HG02943 (cell line): ENCODE results near the gene IGLL5.

Source experiments
- ATAC-seq: cut with Tn5 transposase; IDR thresholded peaks from one replicate; pipeline ENCODE4 v1.9.1; 2021; ENCODE audit warnings: mild to moderate bottlenecking, low read depth, moderate library complexity; ENCODE audit not compliant: unreplicated experiment

IGLL5 gene

GRCh38 chr22:22925146-22925804 is 37.7 kb downstream of the IGLL5 start:
- no peak for ATAC-seq

GRCh38 chr22:22925805-22926369 is 38.3 kb downstream of the IGLL5 start:
- ATAC-seq = no peak

- ATAC-seq = no peak
Observed at GRCh38 chr22:22926370-22927195, 39.0 kb downstream of the IGLL5 start.

- no peak for ATAC-seq
Observed at GRCh38 chr22:22927196-22927887, 39.7 kb downstream of the IGLL5 start.

- ATAC-seq = no peak
Observed at GRCh38 chr22:22927888-22928665, 40.5 kb downstream of the IGLL5 start.

GRCh38 chr22:22928666-22929380 is 41.2 kb downstream of the IGLL5 start:
- peak; percentile 70 for ATAC-seq

- no peak for ATAC-seq
Observed at GRCh38 chr22:22929381-22930221, 42.0 kb downstream of the IGLL5 start.

GRCh38 chr22:22930222-22930497 is 42.5 kb downstream of the IGLL5 start:
- no peak for ATAC-seq

- ATAC-seq = no peak
Observed at GRCh38 chr22:22930571-22931556, 43.2 kb downstream of the IGLL5 start.

GRCh38 chr22:22931557-22932270 is 44.1 kb downstream of the IGLL5 start:
- no peak for ATAC-seq

GRCh38 chr22:22932512-22932941 is 44.9 kb downstream of the IGLL5 start:
- no peak for ATAC-seq

- no peak for ATAC-seq
Observed at GRCh38 chr22:22933100-22933806, 45.6 kb downstream of the IGLL5 start.

GRCh38 chr22:22933807-22934542 is 46.4 kb downstream of the IGLL5 start:
- no peak for ATAC-seq

GRCh38 chr22:22934543-22935055 is 47.0 kb downstream of the IGLL5 start:
- ATAC-seq = no peak

- peak; percentile 16 for ATAC-seq
Observed at GRCh38 chr22:22935056-22935545, 47.5 kb downstream of the IGLL5 start.
